Smooth muscle cell (in vitro differentiated cells): ENCODE data around the gene NPR3. TPM values are rescaled to one million over a fixed set of nuclear protein-coding genes. Genes with fewer than 3 reads are reported as not detected.

ENCODE experiments used
- DNase-seq: peaks from one replicate; lab custom pipeline; 2025; ENCODE audit not compliant: unreplicated experiment; lab: John Stamatoyannopoulos, UW
- H2AFZ ChIP-seq: fragments of 200-600 bp; sonication (generic); 2 replicates; pipeline ENCODE4 v1.6.0; 2016; ENCODE audit warnings: antibody characterized with exemption, low read depth, mild to moderate bottlenecking
- H3F3A ChIP-seq: fragments of 200-600 bp; sonication (generic); 2 replicates; pipeline ENCODE4 v1.6.0; 2017; ENCODE audit warnings: antibody characterized with exemption, low read depth
- H3K27ac ChIP-seq: fragments of 200-600 bp; sonication (generic); 2 replicates; pipeline ENCODE4 v1.5.1; 2016; ENCODE audit warnings: low read depth, mild to moderate bottlenecking
- H3K27me3 ChIP-seq: fragments of 200-600 bp; sonication (generic); 2 replicates; pipeline ENCODE4 v1.6.1; 2016; ENCODE audit warnings: low read depth, mild to moderate bottlenecking
- H3K36me3 ChIP-seq: fragments of 200-600 bp; sonication (generic); 2 replicates; pipeline ENCODE4 v1.5.1; 2016; ENCODE audit warnings: low read depth
- H3K4me1 ChIP-seq: fragments of 200-600 bp; sonication (generic); 2 replicates; pipeline ENCODE4 v1.5.1; 2016; ENCODE audit warnings: low read depth
- H3K4me2 ChIP-seq: fragments of 200-600 bp; sonication (generic); 2 replicates; pipeline ENCODE4 v1.6.0; 2016; ENCODE audit warnings: mild to moderate bottlenecking
- H3K4me3 ChIP-seq: fragments of 200-600 bp; sonication (generic); 2 replicates; pipeline ENCODE4 v1.5.1; 2016; ENCODE audit warnings: mild to moderate bottlenecking
- H3K79me2 ChIP-seq: fragments of 200-600 bp; sonication (generic); 2 replicates; pipeline ENCODE4 v1.6.0; 2016; ENCODE audit warnings: low read depth, mild to moderate bottlenecking
- H3K9ac ChIP-seq: fragments of 200-600 bp; sonication (generic); 2 replicates; pipeline ENCODE4 v1.6.0; 2016; ENCODE audit warnings: low read depth
- H3K9me3 ChIP-seq: fragments of 200-600 bp; sonication (generic); replicated peaks from 2 replicates; pipeline ENCODE4 v1.5.1; 2016; ENCODE audit warnings: low read depth
- H4K20me1 ChIP-seq: fragments of 200-600 bp; sonication (generic); 2 replicates; pipeline ENCODE4 v1.6.0; 2016; ENCODE audit warnings: low read depth
- WGBS: methylation state at CpG from one replicate; pipeline ENCODE4 v1.1.7; 2016; ENCODE audit warnings: low lambda C conversion rate; 5-methylcytosine and 5-hydroxymethylcytosine counted together
- polyA plus RNA-seq: library from polyadenylated mRNA; unstranded; fragments of >200 nt; fragmentation: Nextera tagmentation; extraction: Ambion mirVana; gene quantifications from 2 replicates; pipeline ENCODE4 v1.2.1, GENCODE V29; 2016
- total RNA-seq: library from RNA; depleted of rRNA; stranded (reverse); fragments of >200 nt; gene quantifications from 2 replicates; pipeline ENCODE4 v1.2.3, GENCODE V29; 2014
- TF ChIP-seq, protein P1 (sequence below): fragments of 200-600 bp; sonication (generic); IDR thresholded peaks from 2 replicates; pipeline ENCODE4 v1.5.1; 2017; ENCODE audit warnings: borderline replicate concordance, mild to moderate bottlenecking, antibody characterized with exemption; ENCODE audit not compliant: insufficient read depth, poor library complexity, severe bottlenecking

The NPR3 gene
- total and polyA plus RNA-seq, 2 experiments from 2014 or later, result 2.5 to 5.4 TPM

DNA sequence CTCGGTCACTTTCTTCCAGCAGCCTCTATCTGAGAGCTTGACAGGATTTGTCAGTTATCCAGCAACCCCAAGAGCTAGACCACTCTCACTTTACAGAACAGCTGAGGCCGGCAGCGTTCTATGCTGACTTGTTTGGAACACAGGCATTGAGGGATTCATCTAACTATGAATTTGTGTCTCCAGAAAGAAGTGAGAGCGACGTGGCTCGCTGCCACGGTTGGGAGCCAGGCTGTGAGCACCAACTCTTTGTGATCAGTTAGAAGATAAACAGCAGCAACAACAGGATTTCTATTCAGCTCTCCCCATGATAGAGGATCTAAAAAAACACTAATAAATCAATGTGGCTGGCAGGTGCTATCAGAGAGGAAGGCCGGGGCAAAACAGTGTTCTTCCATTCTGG, 58.6 kb downstream of the NPR3 start:
- H4K20me1 ChIP-seq, result no peaks in the 10 kb centered on the region
- H3K79me2 ChIP-seq, result no peaks in the 10 kb centered on the region
- TF ChIP-seq, protein P1, sequence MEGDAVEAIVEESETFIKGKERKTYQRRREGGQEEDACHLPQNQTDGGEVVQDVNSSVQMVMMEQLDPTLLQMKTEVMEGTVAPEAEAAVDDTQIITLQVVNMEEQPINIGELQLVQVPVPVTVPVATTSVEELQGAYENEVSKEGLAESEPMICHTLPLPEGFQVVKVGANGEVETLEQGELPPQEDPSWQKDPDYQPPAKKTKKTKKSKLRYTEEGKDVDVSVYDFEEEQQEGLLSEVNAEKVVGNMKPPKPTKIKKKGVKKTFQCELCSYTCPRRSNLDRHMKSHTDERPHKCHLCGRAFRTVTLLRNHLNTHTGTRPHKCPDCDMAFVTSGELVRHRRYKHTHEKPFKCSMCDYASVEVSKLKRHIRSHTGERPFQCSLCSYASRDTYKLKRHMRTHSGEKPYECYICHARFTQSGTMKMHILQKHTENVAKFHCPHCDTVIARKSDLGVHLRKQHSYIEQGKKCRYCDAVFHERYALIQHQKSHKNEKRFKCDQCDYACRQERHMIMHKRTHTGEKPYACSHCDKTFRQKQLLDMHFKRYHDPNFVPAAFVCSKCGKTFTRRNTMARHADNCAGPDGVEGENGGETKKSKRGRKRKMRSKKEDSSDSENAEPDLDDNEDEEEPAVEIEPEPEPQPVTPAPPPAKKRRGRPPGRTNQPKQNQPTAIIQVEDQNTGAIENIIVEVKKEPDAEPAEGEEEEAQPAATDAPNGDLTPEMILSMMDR, result no peak
- H3F3A ChIP-seq, result no peaks in the 10 kb centered on the region
- 92% methylated on average over 8 of the region's 8 CpGs for WGBS
- no peaks in the 10 kb centered on the region for H3K9me3 ChIP-seq
- H3K4me1 ChIP-seq, result no peaks in the 10 kb centered on the region
- H3K4me2 ChIP-seq, result no peak overlapping the region
- no peaks in the 10 kb centered on the region for H3K36me3 ChIP-seq
- no peak overlapping the region for H3K4me3 ChIP-seq
- peaks cover 9% of the 10 kb centered on the region for H3K27me3 ChIP-seq
- H2AFZ ChIP-seq, result no peak overlapping the region
- no peak overlapping the region for H3K9ac ChIP-seq
- no peak for DNase-seq
- no peak overlapping the region for H3K27ac ChIP-seq

DNA sequence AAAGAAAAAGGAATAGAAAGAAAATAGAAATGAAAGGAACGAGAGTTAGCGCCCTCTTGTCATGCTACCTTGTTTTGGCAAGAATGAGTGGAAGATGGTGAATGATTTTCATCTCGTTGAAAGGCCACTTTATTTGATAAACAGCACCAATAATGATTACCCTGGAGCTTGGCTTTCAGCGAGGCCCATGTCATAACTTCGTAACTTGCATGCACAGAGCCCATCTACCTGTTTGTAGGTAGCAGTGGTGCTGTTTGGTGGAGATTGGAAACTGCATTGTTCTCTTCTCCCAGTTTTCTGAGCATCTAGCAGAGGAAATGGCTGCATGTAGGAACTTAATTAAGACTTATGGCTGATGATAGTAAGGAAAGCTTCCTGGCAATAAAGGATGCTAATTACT, 59.3 kb downstream of the NPR3 start:
- Histone ChIP-seq H3K4me2 (no peak overlapping the region), H3K9ac (no peak overlapping the region), H2AFZ (no peak overlapping the region), H3F3A (no peaks in the 10 kb centered on the region), H4K20me1 (no peaks in the 10 kb centered on the region), H3K79me2 (no peaks in the 10 kb centered on the region), H3K27ac (no peak overlapping the region), H3K4me3 (no peak overlapping the region), H3K4me1 (no peaks in the 10 kb centered on the region), H3K36me3 (no peaks in the 10 kb centered on the region), H3K27me3 (peaks cover 9% of the 10 kb centered on the region), H3K9me3 (no peaks in the 10 kb centered on the region)
- TF ChIP-seq, protein P1, result no peak
- no peak for DNase-seq
- 92% methylated on average over 5 of the region's 5 CpGs for WGBS

DNA sequence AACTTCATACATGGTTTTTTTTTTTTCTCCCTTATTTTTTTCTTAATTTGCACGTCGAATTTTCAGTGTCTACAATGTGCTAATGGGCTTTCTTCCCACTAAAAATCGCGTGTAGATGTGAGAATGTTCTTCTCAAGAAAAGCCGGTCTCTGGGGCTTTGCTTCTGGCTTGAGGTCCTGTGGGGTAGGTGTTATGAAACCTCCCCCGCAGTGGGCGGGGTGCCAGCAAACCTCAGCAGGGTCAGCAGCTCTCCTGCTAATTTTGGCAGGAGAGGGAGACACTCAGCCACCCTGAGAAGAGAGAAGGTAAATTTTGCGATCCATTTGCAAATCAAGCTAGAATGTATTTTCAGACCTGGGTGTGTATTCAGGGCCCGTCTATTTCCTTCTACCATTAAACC, 59.9 kb downstream of the NPR3 start:
- no peaks in the 10 kb centered on the region for H4K20me1 ChIP-seq
- no peak overlapping the region for H3K4me2 ChIP-seq
- H3K27me3 ChIP-seq, result peaks cover 9% of the 10 kb centered on the region
- H3K4me3 ChIP-seq, result no peak overlapping the region
- H3K9me3 ChIP-seq, result no peaks in the 10 kb centered on the region
- no peak overlapping the region for H2AFZ ChIP-seq
- no peak overlapping the region for H3K9ac ChIP-seq
- H3K4me1 ChIP-seq, result no peaks in the 10 kb centered on the region
- no peaks in the 10 kb centered on the region for H3K36me3 ChIP-seq
- no peak for DNase-seq
- no peaks in the 10 kb centered on the region for H3K79me2 ChIP-seq
- no peaks in the 10 kb centered on the region for H3F3A ChIP-seq
- H3K27ac ChIP-seq, result no peak overlapping the region
- TF ChIP-seq, protein P1, result no peak
- 94% methylated on average over 9 of the region's 9 CpGs for WGBS

DNA sequence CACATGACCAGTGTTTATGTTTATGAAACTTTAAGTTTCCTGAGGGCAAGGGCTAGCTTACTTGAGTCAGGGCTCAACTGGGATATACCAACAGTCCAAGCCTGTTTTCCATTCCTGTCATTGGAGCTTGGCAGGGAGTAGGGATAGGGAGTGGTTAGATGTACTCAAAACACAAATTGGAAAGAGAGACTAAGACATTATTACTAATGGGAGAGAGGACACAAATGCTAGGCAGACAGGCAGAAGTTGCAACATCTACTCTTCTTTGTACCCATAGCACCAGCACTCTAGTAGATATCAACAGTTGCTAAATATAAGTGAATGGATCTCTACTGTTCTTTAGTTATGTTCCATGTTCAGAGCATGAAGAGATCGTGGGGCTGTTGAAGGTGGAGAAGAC, 62.8 kb downstream of the NPR3 start:
- DNase-seq, result no peak
- Histone ChIP-seq H3K27ac (no peak overlapping the region), H2AFZ (no peak overlapping the region), H3K9me3 (no peaks in the 10 kb centered on the region), H3F3A (no peaks in the 10 kb centered on the region), H4K20me1 (no peaks in the 10 kb centered on the region), H3K79me2 (no peaks in the 10 kb centered on the region), H3K4me3 (no peak overlapping the region), H3K9ac (no peak overlapping the region), H3K4me2 (no peak overlapping the region), H3K36me3 (no peaks in the 10 kb centered on the region), H3K4me1 (no peaks in the 10 kb centered on the region), H3K27me3 (peaks cover 9% of the 10 kb centered on the region)
- TF ChIP-seq, protein P1, result no peak
- 91% methylated on average over 1 of the region's 1 CpG for WGBS
